Spleen (tissue), 11 donors: Measurements from ENCODE around the gene POLR2J. TPM values are rescaled to one million over a fixed set of nuclear protein-coding genes. Genes with fewer than 3 reads are reported as not detected.

Source experiments
- DNase-seq: peaks from one replicate; pipeline ENCODE4 v3.0.0-alpha.2; 2020
- H3K27ac ChIP-seq, 8 donors: fragments of 200-600 bp; sonication (generic) in 7 of 8; 1 replicate in 4 of 8; 2 replicates in 4 of 8; pipeline versions ENCODE4 v1.5.0 to v1.8.0; 2016 to 2021; ENCODE audit warnings: inconsistent platforms in 4 of 8, mild to moderate bottlenecking in 4 of 8, moderate library complexity in 1 of 8
- H3K27me3 ChIP-seq, 7 donors: fragments of 200-600 bp; sonication (generic) in 6 of 7; replicated peaks in 1 of 7; 1 replicate in 4 of 7; 2 replicates in 3 of 7; pipeline versions ENCODE4 v1.5.0 to v1.8.0; 2016 to 2021; ENCODE audit warnings: inconsistent platforms in 3 of 7, mild to moderate bottlenecking in 1 of 7
- H3K36me3 ChIP-seq, 6 donors: fragments of 200-600 bp; sonication (generic) in 5 of 6; 1 replicate in 4 of 6; 2 replicates in 2 of 6; pipeline versions ENCODE4 v1.5.0 to v1.8.0; 2016 to 2021; ENCODE audit warnings: inconsistent platforms in 2 of 6
- H3K4me1 ChIP-seq, 6 donors: fragments of 200-600 bp; sonication (generic) in 5 of 6; 1 replicate in 3 of 6; 2 replicates in 3 of 6; pipeline versions ENCODE4 v1.5.0 to v1.8.0; 2016 to 2021; ENCODE audit warnings: inconsistent platforms in 3 of 6
- H3K4me3 ChIP-seq, 8 donors: fragments of 200-600 bp; sonication (generic) in 7 of 8; 1 replicate in 4 of 8; 2 replicates in 4 of 8; pipeline versions ENCODE4 v1.5.0 to v1.8.0; 2016 to 2021; ENCODE audit warnings: inconsistent platforms in 4 of 8, mild to moderate bottlenecking in 4 of 8, moderate library complexity in 2 of 8
- H3K9me3 ChIP-seq, 8 donors: fragments of 200-600 bp; sonication (generic) in 7 of 8; 1 replicate in 4 of 8; 2 replicates in 4 of 8; pipeline versions ENCODE4 v1.5.0 to v1.8.0; 2016 to 2021; ENCODE audit warnings: inconsistent platforms in 4 of 8
- CTCF ChIP-seq, 11 experiments: fragments of 200-600 bp in 7 of 11; fragments of 450-650 bp in 4 of 11; sonication (generic) in 4 of 11; IDR thresholded peaks in 8 of 11; conservative IDR thresholded peaks in 3 of 11; 1 replicate in 7 of 11; 2 replicates in 4 of 11; pipeline versions ENCODE4 v1.4.0 to v1.8.0; 2016 to 2021; ENCODE audit warnings: antibody characterized with exemption in 11 of 11, inconsistent platforms in 4 of 11, mild to moderate bottlenecking in 1 of 11
- POLR2A ChIP-seq, 3 donors: fragments of 450-650 bp; IDR thresholded peaks; one replicate each; pipeline ENCODE4 v1.5.1; 2017; ENCODE audit warnings: antibody characterized with exemption in 3 of 3, mild to moderate bottlenecking in 1 of 3
- POLR2AphosphoS5 ChIP-seq, 3 donors: sonication (generic); formaldehyde crosslinking; IDR thresholded peaks; one replicate each; pipeline ENCODE4 v1.5.1; 2017; ENCODE audit warnings: antibody characterized with exemption in 3 of 3
- WGBS, 5 donors: extraction: QIAGEN DNeasy Blood & Tissue Kit in 3 of 5; methylation state at CpG; one replicate each; pipeline versions ENCODE4 v1.1.5 to v1.1.7; 2013 to 2018; 5-methylcytosine and 5-hydroxymethylcytosine counted together
- intact Hi-C: fragments of 100-400 bp; cut with DNase I; formaldehyde crosslinking; loops from one replicate; pipeline ENCODE4 v1.15.0; 2023; ENCODE audit warnings: low total_unique reads
- polyA plus RNA-seq, 3 donors: library from polyadenylated mRNA; stranded (reverse); fragments of 200-250 nt; gene quantifications; one replicate each; pipeline ENCODE4 v1.2.1, GENCODE V29; 2013
- total RNA-seq, 7 donors: library from RNA; depleted of rRNA in 3 of 7; stranded (reverse); fragments of >200 nt in 3 of 7; fragmentation: NEBNext Ultra II Directional in 4 of 7; extraction: Animal tissue kit (Norgen Biotek cat#: 25700) in 4 of 7; gene quantifications; one replicate each; pipeline versions ENCODE4 v1.1.0 to v1.2.1, GENCODE V29; 2016 to 2021
- donor health status: healthy with polysubstance abuse.
- donor health status: DM: no; HTN: no; CAD: no; lungs with moderate emphysema.
- donor health status: DM: no; HTN: no; CAD: no.
- donor health status: Bipolar disorder and iron deficiency.
- donor health status: healthy.
- donor health status: DM: no; HTN: no; CAD: no.
- donor health status: DM: yes; HTN: yes; CAD: no.

Gene POLR2J
- total and polyA plus RNA-seq, 10 donors, result 8.4 to 98.8 (median 32.2) TPM

DNA sequence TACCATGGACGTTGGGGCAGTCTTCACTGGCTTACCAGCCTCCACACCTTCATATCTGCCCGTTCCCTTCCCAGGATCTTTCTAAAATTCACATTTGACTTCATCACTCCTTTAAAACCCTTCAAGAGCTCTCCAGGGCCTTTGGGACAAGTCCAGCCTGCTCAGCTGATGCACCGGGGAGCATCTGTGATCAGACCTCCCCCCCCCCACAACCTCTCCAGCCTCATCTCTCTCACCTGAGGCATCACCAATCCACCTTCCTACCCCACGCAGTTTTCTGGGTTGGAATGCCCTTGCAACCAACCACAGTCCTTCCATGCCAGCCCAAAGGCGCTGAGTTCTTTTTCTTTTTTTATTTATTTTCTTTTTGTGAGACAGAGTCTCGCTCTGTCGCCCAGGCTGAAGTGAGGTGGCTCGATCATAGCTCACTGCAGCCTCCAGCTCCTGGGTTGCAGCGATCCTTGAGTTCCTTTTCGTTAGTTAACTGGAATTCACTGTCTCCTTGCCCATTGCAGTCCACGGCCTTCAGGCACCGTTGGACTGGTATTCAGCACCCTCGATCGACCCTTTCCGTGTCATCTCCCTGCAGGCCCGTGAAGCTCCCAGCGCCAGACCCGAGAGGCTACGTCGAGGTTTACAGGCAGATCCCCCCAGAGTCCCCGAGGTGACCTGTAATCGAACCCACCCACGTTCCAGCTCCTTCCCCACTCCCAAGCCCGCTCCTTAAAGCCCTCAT lies 14.7 kb downstream of the POLR2J start:
- no peak for TF ChIP-seq POLR2A (IDR thresholded peaks at IDR 0.05)
- no peak for TF ChIP-seq CTCF (IDR thresholded peaks at IDR 0.05 in 8 of 11, conservative IDR thresholded peaks at IDR 0.05 in 3 of 11)
- TF ChIP-seq POLR2AphosphoS5 (IDR thresholded peaks at IDR 0.05), result no peak
- 16 to 19% (median 17%) methylated on average over 24 of the region's 24 CpGs for WGBS, 5 donors
- Histone ChIP-seq H3K9me3 (no peaks in the 10 kb centered on the region), H3K27ac (peak overlapping the region; percentile 53 to 90 (median 84)), H3K4me1 (peaks cover 12 to 82% (median 34%) of the 10 kb centered on the region in 6 donors), H3K27me3 (no peaks in the 10 kb centered on the region), H3K4me3 (peak overlapping the region; percentile 92 to 98 (median 94)), H3K36me3 (peaks cover 0 to 27% (median 16%) of the 10 kb centered on the region in 6 donors)
- intact Hi-C loops, result no loop called here
- peak; percentile 74 for DNase-seq

DNA sequence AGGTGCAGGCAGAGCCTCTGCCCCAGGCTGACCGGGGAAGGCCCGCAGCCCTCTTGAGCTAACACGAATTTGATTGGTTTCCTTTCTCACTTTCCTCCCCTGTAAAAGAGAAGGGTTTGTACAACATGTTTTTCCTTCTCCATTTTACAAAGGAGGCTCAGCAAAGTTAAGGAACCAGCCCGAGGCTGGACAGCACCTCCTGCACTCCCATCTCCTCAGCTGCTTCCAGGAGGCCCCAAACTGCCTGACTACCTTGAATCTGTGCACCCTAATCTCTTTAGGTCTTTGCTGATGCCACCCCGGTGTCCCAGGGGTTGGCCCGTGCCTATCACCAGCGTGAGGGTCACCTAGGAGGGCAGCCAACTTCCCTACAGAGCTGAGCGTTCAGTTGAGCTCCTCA lies 18.3 kb downstream of the POLR2J start:
- Histone ChIP-seq H3K4me1 (peaks cover 6 to 48% (median 18%) of the 10 kb centered on the region in 6 donors), H3K4me3 (no peak overlapping the region), H3K27me3 (no peaks in the 10 kb centered on the region), H3K27ac (peak overlapping the region in 1 of 8 donors; percentile 5), H3K9me3 (no peaks in the 10 kb centered on the region), H3K36me3 (peaks cover 0 to 44% (median 39%) of the 10 kb centered on the region in 6 donors)
- TF ChIP-seq POLR2AphosphoS5 (IDR thresholded peaks at IDR 0.05) (no peak), POLR2A (IDR thresholded peaks at IDR 0.05) (no peak), CTCF (IDR thresholded peaks at IDR 0.05 in 8 of 11, conservative IDR thresholded peaks at IDR 0.05 in 3 of 11) (no peak)
- intact Hi-C loops, result no loop called here
- no peak for DNase-seq
- WGBS, 5 donors, result 74 to 86% (median 79%) methylated on average over 8 of the region's 8 CpGs

DNA sequence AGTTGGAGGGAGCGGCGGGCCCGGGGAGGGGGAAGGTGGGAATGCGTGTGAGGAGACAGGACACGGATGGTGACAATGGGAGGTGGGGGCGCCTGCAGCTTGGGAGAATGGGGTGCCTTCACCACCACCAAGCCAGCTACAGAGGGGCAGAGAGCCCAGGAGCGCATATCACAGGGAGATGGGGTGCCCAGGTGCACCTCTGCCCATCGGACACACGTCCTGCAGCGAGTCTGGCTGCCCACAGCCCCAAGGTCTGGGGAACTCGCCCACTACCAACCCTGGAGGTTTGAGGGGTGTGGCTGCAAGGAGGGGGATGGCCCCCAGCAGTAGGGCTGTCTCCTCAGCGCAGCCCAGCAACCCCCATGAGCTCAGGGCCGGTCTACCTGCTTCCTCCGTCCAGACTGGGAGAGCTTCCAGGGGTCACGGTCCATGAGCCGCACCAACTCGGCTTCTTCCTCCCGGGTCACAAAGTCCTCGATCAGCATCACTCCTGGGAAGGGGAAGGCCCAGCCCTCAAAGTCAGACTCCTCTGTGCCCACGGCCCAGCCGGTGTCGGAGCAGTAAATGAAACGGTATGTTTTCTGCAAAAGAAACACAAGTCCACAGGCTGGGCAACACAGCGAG lies 19.4 kb downstream of the POLR2J start:
- DNase-seq, result no peak
- intact Hi-C loops, result loop anchor here (5.0 kb wide), 1 partner anchor 52 kb away; no protein-coding TSS in a partner anchor
- H3K27me3 ChIP-seq, result no peaks in the 10 kb centered on the region
- H3K36me3 ChIP-seq, result peaks cover 0 to 53% (median 42%) of the 10 kb centered on the region in 6 donors
- no peak overlapping the region for H3K27ac ChIP-seq
- H3K9me3 ChIP-seq, result no peaks in the 10 kb centered on the region
- H3K4me1 ChIP-seq, result peaks cover 3 to 41% (median 15%) of the 10 kb centered on the region in 6 donors
- TF ChIP-seq POLR2A (IDR thresholded peaks at IDR 0.05), result no peak
- TF ChIP-seq POLR2AphosphoS5 (IDR thresholded peaks at IDR 0.05), result peak in 2 of 3 donors; percentile 11 to 54
- 88 to 95% (median 92%) methylated on average over 18 to 24 of the region's 24 CpGs for WGBS, 5 donors
- H3K4me3 ChIP-seq, result no peak overlapping the region

GRCh38 chr7:102457352-102457924 lies 21.3 kb downstream of the POLR2J start:
- intact Hi-C loops, result loop anchor here (5.0 kb wide), 1 partner anchor 50 kb away; no protein-coding TSS in a partner anchor
- WGBS, 5 donors, result 94 to 97% (median 96%) methylated on average over 5 to 40 of the region's 40 CpGs
- no peak for DNase-seq

More at GRCh38 chr7:102457352-102457924, 21.3 kb downstream of the POLR2J start:
- no peaks in the 10 kb centered on the region for H3K9me3 ChIP-seq
- H3K4me1 ChIP-seq, result peaks cover 0 to 22% (median under 1%) of the 10 kb centered on the region in 6 donors
- peak; percentile 30 to 77 (median 42) for TF ChIP-seq POLR2AphosphoS5 (IDR thresholded peaks at IDR 0.05)
- no peak for TF ChIP-seq POLR2A (IDR thresholded peaks at IDR 0.05)
- TF ChIP-seq CTCF (IDR thresholded peaks at IDR 0.05 in 8 of 11, conservative IDR thresholded peaks at IDR 0.05 in 3 of 11), result no peak
- no peaks in the 10 kb centered on the region for H3K27me3 ChIP-seq
- peaks cover 0 to 53% (median 42%) of the 10 kb centered on the region in 6 donors for H3K36me3 ChIP-seq
- H3K27ac ChIP-seq, result no peak overlapping the region
- no peak overlapping the region for H3K4me3 ChIP-seq
